K562 (cell line): ENCODE measurements around the gene RHOBTB3. TPM values are rescaled to one million over a fixed set of nuclear protein-coding genes. Genes with fewer than 3 reads are reported as not detected.

ENCODE experiments used
- AFF4 ChIP-seq: sonication (generic); formaldehyde crosslinking; IDR thresholded peaks from 2 replicates; pipeline ENCODE4 v1.8.0; 2023; ENCODE audit warnings: mild to moderate bottlenecking, missing genetic modification reagents
- BRCA1 ChIP-seq, 2 experiments: fragments of 450-650 bp in 1 of 2; sonication (generic) in 1 of 2; formaldehyde crosslinking in 1 of 2; IDR thresholded peaks; 2 replicates each; pipeline versions ENCODE4 v1.5.0 to v1.6.1; 2017 to 2020; ENCODE audit warnings: mild to moderate bottlenecking in 1 of 2, missing genetic modification reagents in 1 of 2
- CTBP1 ChIP-seq: fragments of 450-650 bp; IDR thresholded peaks from 2 replicates; pipeline ENCODE4 v1.6.1; 2016; ENCODE audit warnings: borderline replicate concordance
- E2F5 ChIP-seq: sonication (generic); formaldehyde crosslinking; IDR thresholded peaks from 2 replicates; pipeline ENCODE4 v1.8.0; 2022; ENCODE audit warnings: mild to moderate bottlenecking, missing genetic modification reagents
- LEF1 ChIP-seq: fragments of 450-650 bp; IDR thresholded peaks from 2 replicates; pipeline ENCODE4 v1.6.1; 2016; ENCODE audit warnings: mild to moderate bottlenecking
- MAX ChIP-seq: sonication (generic); formaldehyde crosslinking; IDR thresholded peaks from 2 replicates; pipeline ENCODE4 v1.9.0; 2022; ENCODE audit warnings: mild to moderate bottlenecking, missing genetic modification reagents
- NFE2 ChIP-seq: IDR thresholded peaks from 2 replicates; pipeline ENCODE4 v1.6.1; 2014; ENCODE audit warnings: antibody characterized with exemption, low read depth
- NFIC ChIP-seq: fragments of 450-650 bp; IDR thresholded peaks from 2 replicates; pipeline ENCODE4 v1.6.1; 2017; ENCODE audit warnings: mild to moderate bottlenecking, inconsistent platforms
- NR2C2 ChIP-seq, 2 experiments: fragments of 200-800 bp in 1 of 2; sonication (Bioruptor generic) in 1 of 2; sonication (generic) in 1 of 2; formaldehyde crosslinking in 1 of 2; IDR thresholded peaks; 2 replicates each; pipeline versions ENCODE4 v1.6.1 to v1.8.0; 2016 to 2022; ENCODE audit warnings: mild to moderate bottlenecking in 1 of 2, missing compliant biosample characterization in 1 of 2, missing genetic modification characterization in 1 of 2, missing genetic modification reagents in 1 of 2
- PML ChIP-seq: IDR thresholded peaks from 2 replicates; pipeline ENCODE4 v1.6.1; 2012; ENCODE audit warnings: low read length, inconsistent platforms
- TAF1 ChIP-seq: IDR thresholded peaks from 2 replicates; pipeline ENCODE4 v1.6.1; 2011; ENCODE audit warnings: mild to moderate bottlenecking, low read length, moderate library complexity; ENCODE audit not compliant: insufficient read depth, control insufficient read depth, severe bottlenecking; ENCODE audit errors: extremely low read depth
- THAP12 ChIP-seq: fragments of 250-450 bp; sonication (Bioruptor Pico); IDR thresholded peaks from 2 replicates; pipeline ENCODE4 v1.9.0; 2021; ENCODE audit warnings: mild to moderate bottlenecking, inconsistent platforms
- ZBTB11 ChIP-seq, 3 experiments: fragments of 200-800 bp in 1 of 3; fragments of 250-450 bp in 1 of 3; fragments of 450-650 bp in 1 of 3; sonication (Bioruptor Pico) in 1 of 3; sonication (Bioruptor generic) in 1 of 3; formaldehyde crosslinking in 1 of 3; IDR thresholded peaks; 2 replicates each; pipeline versions ENCODE4 v1.6.1 to v1.8.0; 2016 to 2022; ENCODE audit warnings: mild to moderate bottlenecking in 2 of 3, missing genetic modification characterization in 2 of 3, missing compliant biosample characterization in 1 of 3, moderate library complexity in 1 of 3
- ZFP30 ChIP-seq: fragments of 250-450 bp; sonication (Bioruptor Pico); IDR thresholded peaks from 2 replicates; pipeline ENCODE4 v1.8.0; 2022; ENCODE audit warnings: moderate library complexity, mild to moderate bottlenecking, inconsistent platforms, borderline replicate concordance
- ZNF644 ChIP-seq: fragments of 200-800 bp; sonication (Bioruptor generic); IDR thresholded peaks from 2 replicates; pipeline ENCODE4 v1.6.1; 2016; ENCODE audit warnings: low read depth, missing genetic modification characterization, missing compliant biosample characterization
- polyA plus RNA-seq, 8 experiments: library from polyadenylated mRNA; depleted of rRNA in 4 of 8; stranded (reverse) in 5 of 8; unstranded in 3 of 8; fragments of >200 nt; fragmentation: Nextera tagmentation in 2 of 8; fragmentation: Illumina TruSeq in 1 of 8; extraction: Ambion mirVana in 2 of 8; extraction: Trizol in 1 of 8; gene quantifications; 2 replicates each; pipeline versions ENCODE4 v1.2.1 to v1.2.3, GENCODE V29; 2011 to 2014; ENCODE audit warnings: inconsistent platforms in 1 of 8, missing spikeins in 1 of 8
- total RNA-seq, 7 experiments: library from RNA; depleted of rRNA in 6 of 7; stranded (reverse); fragments of >200 nt in 6 of 7; fragmentation: Illumina TruSeq in 2 of 7; extraction: Trizol in 2 of 7; gene quantifications; 2 replicates each; pipeline versions ENCODE4 v1.2.1 to v1.2.3, GENCODE V29; 2011 to 2021; ENCODE audit warnings: low replicate concordance in 1 of 7

Gene RHOBTB3
- total and polyA plus RNA-seq, 9 of the 15 experiments (the other 6 are each of a cell fraction or from before 2014, with no cell fraction given) = 39.7 to 143 (median 115) TPM

- peak; percentile 61; the same call in 1 of the 2 replicates for TF ChIP-seq AFF4 (CRISPR knock-in tag)
- peak; percentile 86; the same call in 1 of the 2 replicates for TF ChIP-seq ZNF644 (tag)
- TF ChIP-seq BRCA1 (IDR thresholded peaks at IDR 0.05) = no peak
- TF ChIP-seq BRCA1 (CRISPR knock-in tag; IDR thresholded peaks at IDR 0.05) = no peak
- TF ChIP-seq NR2C2 (CRISPR knock-in tag; IDR thresholded peaks at IDR 0.05) = peak; percentile 75; the same call in 1 of the 2 replicates
- peak; percentile 89 for TF ChIP-seq NR2C2 (tag; IDR thresholded peaks at IDR 0.05)
- peak; percentile 63 for TF ChIP-seq TAF1
- TF ChIP-seq ZBTB11 (CRISPR knock-in tag; IDR thresholded peaks at IDR 0.05) = peak in 1 of 3 experiments; percentile 29; a peak in 2 of 6 replicates
- peak; percentile 87 for TF ChIP-seq NFIC
- 0 out of 2 replicates have a peak, but pooled peaks have one; percentile 55 for TF ChIP-seq E2F5 (CRISPR knock-in tag)
- peak; percentile 100 for TF ChIP-seq CTBP1
- peak; percentile 97 for TF ChIP-seq LEF1
- no peak for TF ChIP-seq ZFP30 (CRISPR knock-in tag)
- peak; percentile 95 for TF ChIP-seq PML
- peak; percentile 92 for TF ChIP-seq NFE2
- TF ChIP-seq THAP12 (CRISPR knock-in tag) = peak; percentile 61; the same call in 1 of the 2 replicates
- TF ChIP-seq MAX = peak; percentile 76
Measured at GRCh38 chr5:95712347-95712958, 18.7 kb upstream of the RHOBTB3 start (continued).
